Fibroblast of mammary gland (primary cell): Measurements from ENCODE around the gene THAP11.

Source experiments
- DNase-seq: peaks from one replicate; pipeline ENCODE4 v3.0.0-alpha.2; 2010; ENCODE audit warnings: low read depth
- H3K4me3 ChIP-seq: 2 replicates; pipeline ENCODE4 v1.5.1; 2011; ENCODE audit warnings: low read depth, mild to moderate bottlenecking, low read length, moderate library complexity; ENCODE audit not compliant: control insufficient read depth
- CTCF ChIP-seq: conservative IDR thresholded peaks from 2 replicates; pipeline ENCODE4 v1.5.1; 2011; ENCODE audit warnings: low read depth, low read length, inconsistent platforms; ENCODE audit not compliant: control insufficient read depth, insufficient read depth

The THAP11 gene

GRCh38 chr16:67872131-67872630 lies 30.1 kb downstream of the THAP11 start:
- DNase-seq, result no peak
- no peak overlapping the region for H3K4me3 ChIP-seq
- no peak for TF ChIP-seq CTCF

DNA sequence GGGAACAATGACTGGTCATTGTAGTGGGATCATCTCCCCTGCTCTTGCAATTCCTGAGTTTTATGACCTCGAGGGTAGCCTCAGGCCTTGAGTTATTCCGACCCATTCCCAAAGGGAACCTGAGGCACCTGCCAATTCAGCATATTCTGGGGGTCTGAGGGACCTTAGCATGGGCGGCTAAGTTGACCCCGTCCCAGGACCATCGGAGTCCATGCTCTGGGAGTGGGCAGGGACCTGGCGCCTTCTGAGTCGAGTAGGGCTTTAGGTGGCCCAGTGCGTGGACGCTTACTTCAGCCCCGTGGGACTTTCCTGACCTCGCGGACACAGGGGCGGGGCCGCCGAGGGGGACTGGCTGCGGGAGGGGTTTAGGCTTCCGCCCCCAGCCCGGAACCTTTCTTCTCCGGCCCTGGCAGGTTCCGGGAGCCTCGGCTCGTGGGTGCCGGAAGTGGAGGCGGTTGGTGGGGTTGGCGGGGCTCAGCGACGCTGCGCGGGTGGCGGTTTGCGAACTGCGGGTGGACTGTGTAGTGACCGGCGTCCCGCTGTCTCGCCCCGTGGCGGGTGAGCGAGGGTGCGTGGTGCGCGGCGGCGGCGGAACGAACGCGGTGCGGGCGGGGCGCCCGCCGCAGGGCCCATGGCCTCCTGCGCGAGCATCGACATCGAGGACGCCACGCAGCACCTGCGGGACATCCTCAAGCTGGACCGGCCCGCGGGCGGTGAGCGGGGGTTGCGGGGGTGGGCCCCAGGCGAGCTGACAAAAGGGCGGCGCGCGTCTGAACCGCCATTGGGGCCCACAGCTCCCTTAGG lies 30.7 kb downstream of the THAP11 start, which contains the start of gene EDC4:
Gene EDC4, plus strand, starts transcription at position 422 of the 804 bp plus-strand sequence. Its CDS starts 210 bp downstream, at position 632.
- peak; percentile 73 for DNase-seq
- TF ChIP-seq CTCF, result no peak
- peak within 1 kb of the TSS; percentile 88 for H3K4me3 ChIP-seq

DNA sequence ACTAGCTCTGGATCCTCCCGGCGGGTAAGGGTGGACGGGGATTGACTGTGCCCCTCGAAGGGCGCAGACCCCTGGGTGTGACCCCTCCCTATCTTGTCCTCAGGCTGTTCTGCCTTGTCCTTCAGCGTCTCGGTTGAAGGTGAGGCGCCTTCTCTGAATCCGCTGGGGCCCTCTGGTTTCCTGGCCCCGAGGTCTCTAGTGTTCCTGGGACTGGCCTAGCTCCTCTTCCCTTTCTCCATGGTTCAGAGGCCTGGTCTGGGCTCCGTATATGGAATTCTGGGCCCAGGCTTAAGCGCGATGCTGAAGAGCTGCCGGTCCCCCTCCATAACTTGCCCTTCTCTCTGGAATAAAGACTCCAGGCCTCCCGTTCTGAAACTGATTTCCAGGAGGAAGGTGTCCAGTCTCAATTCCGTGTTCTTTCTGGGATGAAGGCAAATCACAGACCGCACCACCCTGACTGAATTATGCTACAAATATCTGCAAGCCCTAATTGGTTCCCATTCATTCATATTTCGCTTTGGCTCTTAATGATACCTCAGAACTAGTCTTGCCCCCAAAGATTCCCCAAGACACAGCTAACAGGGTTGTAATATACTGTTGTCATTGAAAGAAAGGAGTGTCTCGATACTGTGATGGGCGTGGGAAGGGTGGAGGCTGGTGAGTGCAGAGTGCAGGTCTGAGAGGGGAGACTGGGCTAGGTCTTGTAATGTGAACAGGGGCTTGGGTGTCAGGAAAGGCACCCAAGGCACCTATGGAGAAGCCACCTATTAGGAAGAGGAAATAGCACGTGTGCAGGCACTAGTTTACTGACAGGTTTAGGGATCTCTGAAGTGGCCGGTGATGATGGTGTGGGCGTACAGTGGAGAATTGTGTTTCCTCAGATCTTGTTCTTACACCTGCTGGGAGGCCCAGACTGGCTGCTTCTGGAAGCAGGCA lies 31.6 kb downstream of the THAP11 start:
- no peak for DNase-seq
- H3K4me3 ChIP-seq, result peak overlapping the region; percentile 88
- TF ChIP-seq CTCF, result no peak

DNA sequence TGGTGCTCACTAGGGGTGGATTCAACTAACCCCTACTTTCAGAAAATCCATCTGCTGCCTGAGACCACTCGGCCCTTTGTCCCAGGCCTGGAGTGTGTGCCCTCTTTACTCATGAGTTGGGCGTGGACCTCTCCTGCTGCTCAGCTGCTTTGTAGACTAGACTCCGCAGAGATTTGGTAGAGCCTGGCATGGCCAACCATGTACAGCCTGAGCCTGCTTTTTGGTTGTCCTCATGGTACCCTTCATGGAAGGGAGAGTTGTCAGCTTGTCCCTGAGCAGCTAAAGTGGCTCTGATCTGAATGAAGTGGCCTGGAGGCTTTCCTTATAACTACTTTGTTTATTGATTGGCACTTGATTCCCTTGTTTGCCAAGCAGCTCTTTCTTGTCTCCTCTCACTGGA lies 32.3 kb downstream of the THAP11 start:
- peak overlapping the region; percentile 88 for H3K4me3 ChIP-seq
- DNase-seq, result no peak
- no peak for TF ChIP-seq CTCF

GRCh38 chr16:67877064-67877463 lies 34.9 kb downstream of the THAP11 start:
- no peak for TF ChIP-seq CTCF
- DNase-seq, result no peak
- no peak overlapping the region for H3K4me3 ChIP-seq

DNA sequence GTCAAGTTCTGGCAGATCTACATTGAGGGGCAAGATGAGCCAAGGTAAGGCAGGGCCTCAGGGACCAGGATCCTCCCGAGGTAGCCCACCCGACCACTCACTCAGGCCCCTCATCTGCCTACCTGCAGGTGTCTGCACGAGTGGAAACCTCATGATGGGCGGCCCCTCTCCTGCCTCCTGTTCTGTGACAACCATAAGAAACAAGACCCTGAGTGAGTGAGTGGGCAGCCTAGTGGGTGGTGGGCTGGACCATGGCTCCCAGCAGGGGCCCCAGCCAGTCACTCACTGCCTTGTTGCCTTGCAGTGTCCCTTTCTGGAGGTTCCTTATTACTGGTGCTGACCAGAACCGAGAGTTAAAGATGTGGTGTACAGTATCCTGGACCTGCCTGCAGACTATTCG lies 36.1 kb downstream of the THAP11 start:
- DNase-seq, result no peak
- H3K4me3 ChIP-seq, result no peak overlapping the region
- no peak for TF ChIP-seq CTCF
